ENCODE measurements around the gene AFTPH.

- TF ChIP-seq CTCF (IDR thresholded peaks at IDR 0.05) (no peak), POLR2A (IDR thresholded peaks at IDR 0.05) (no peak)
These were observed 110.5 kb downstream of the AFTPH start for GRCh38 chr2:64634345-64635267.

Measured in right lobe of liver (tissue), 4 donors.